Uterus (tissue), 4 donors: ENCODE data around the gene TXN2. TPM values are rescaled to one million over a fixed set of nuclear protein-coding genes. Genes with fewer than 3 reads are reported as not detected.

Source experiments
- DNase-seq, 2 donors: peaks; one replicate each; pipeline ENCODE4 v3.0.0-alpha.2; 2019 to 2020
- H3K27ac ChIP-seq, 2 donors: fragments of 200-600 bp; sonication (generic); 1 replicate in 1 of 2; 2 replicates in 1 of 2; pipeline ENCODE4 v1.5.1; 2016 to 2018
- H3K27me3 ChIP-seq, 2 donors: fragments of 200-600 bp; sonication (generic); one replicate each; pipeline ENCODE4 v1.5.1; 2018 to 2019; ENCODE audit warnings: control low read depth in 1 of 2
- H3K36me3 ChIP-seq, 2 donors: fragments of 200-600 bp; sonication (generic); one replicate each; pipeline ENCODE4 v1.5.1; 2019; ENCODE audit warnings: control low read depth in 1 of 2
- H3K4me1 ChIP-seq, 2 donors: fragments of 200-600 bp; sonication (generic); one replicate each; pipeline ENCODE4 v1.5.1; 2018 to 2019; ENCODE audit warnings: control low read depth in 1 of 2
- H3K4me3 ChIP-seq, 2 donors: fragments of 200-600 bp; sonication (generic); 1 replicate in 1 of 2; 2 replicates in 1 of 2; pipeline ENCODE4 v1.5.1; 2018 to 2019; ENCODE audit warnings: mild to moderate bottlenecking in 1 of 2
- H3K9me3 ChIP-seq, 2 donors: fragments of 200-600 bp; sonication (generic); one replicate each; pipeline ENCODE4 v1.5.1; 2019; ENCODE audit warnings: control low read depth in 1 of 2
- POLR2A ChIP-seq, 2 donors: fragments of 450-650 bp; IDR thresholded peaks; one replicate each; pipeline ENCODE4 v1.6.1; 2016; ENCODE audit warnings: antibody characterized with exemption in 2 of 2, mild to moderate bottlenecking in 1 of 2, moderate library complexity in 1 of 2
- intact Hi-C: fragments of 100-400 bp; cut with DNase I; formaldehyde crosslinking; loops from one replicate; pipeline ENCODE4 v1.15.1; 2023; ENCODE audit warnings: low total_unique reads
- total RNA-seq, 4 donors: library from RNA; depleted of rRNA in 3 of 4; stranded (reverse); fragments of >200 nt in 3 of 4; gene quantifications; one replicate each; pipeline versions ENCODE4 v1.1.0 to v1.2.4, GENCODE V29; 2014 to 2023
- TF ChIP-seq, protein P1 (sequence below), 4 experiments: fragments of 200-600 bp in 2 of 4; fragments of 450-650 bp in 2 of 4; sonication (generic) in 2 of 4; IDR thresholded peaks; one replicate each; pipeline ENCODE4 v1.5.1; 2016 to 2019; ENCODE audit warnings: antibody characterized with exemption in 4 of 4, mild to moderate bottlenecking in 2 of 4, moderate library complexity in 1 of 4
- donor health status: DM: yes; HTN: yes; CAD: no.

The TXN2 gene
- total RNA-seq, 4 donors from 2014 or later: 14.4 to 56.4 (median 17.8) TPM

DNA sequence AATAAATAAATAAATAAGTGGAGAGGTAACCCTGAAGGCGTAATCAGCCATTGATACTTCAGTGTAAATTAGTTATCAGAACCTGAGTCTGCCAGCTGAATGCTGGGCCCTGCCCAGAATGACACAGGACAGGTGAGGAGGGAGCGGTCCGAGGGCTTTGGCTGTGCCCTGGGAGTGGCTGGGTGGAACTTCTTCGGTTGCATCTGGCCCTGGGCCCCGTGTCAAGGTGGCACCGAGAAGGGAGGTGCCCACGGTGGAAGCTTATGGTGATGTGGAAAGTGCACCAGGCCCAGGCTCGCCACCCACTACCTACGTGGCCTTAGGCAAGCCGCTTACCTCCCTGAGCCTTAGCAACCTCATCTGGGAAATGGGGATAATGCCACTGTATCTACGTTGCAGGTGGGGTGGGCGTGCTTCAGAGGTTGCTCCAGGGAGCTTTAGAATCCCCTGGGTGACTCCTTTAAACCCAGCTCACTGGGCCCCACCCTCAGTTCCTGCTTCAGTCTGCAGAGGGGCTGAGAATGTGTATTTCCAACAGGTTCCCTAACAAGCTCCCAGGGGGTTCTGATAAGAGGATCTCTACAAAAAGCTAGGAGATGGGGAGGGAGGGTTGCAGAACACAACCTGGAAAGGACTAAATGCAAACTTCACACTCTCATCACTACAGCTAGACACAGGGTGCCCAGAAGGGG is 38.8 kb downstream of the TXN2 start:
- Histone ChIP-seq H3K9me3 (no peaks in the 10 kb centered on the region), H3K36me3 (no peaks in the 10 kb centered on the region), H3K4me1 (peaks cover 0 to 5% of the 10 kb centered on the region in 2 donors), H3K27ac (no peak overlapping the region), H3K27me3 (no peaks in the 10 kb centered on the region), H3K4me3 (no peak overlapping the region)
- DNase-seq: no peak
- no peak for TF ChIP-seq POLR2A (IDR thresholded peaks at IDR 0.05)
- TF ChIP-seq, protein P1, sequence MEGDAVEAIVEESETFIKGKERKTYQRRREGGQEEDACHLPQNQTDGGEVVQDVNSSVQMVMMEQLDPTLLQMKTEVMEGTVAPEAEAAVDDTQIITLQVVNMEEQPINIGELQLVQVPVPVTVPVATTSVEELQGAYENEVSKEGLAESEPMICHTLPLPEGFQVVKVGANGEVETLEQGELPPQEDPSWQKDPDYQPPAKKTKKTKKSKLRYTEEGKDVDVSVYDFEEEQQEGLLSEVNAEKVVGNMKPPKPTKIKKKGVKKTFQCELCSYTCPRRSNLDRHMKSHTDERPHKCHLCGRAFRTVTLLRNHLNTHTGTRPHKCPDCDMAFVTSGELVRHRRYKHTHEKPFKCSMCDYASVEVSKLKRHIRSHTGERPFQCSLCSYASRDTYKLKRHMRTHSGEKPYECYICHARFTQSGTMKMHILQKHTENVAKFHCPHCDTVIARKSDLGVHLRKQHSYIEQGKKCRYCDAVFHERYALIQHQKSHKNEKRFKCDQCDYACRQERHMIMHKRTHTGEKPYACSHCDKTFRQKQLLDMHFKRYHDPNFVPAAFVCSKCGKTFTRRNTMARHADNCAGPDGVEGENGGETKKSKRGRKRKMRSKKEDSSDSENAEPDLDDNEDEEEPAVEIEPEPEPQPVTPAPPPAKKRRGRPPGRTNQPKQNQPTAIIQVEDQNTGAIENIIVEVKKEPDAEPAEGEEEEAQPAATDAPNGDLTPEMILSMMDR (IDR thresholded peaks at IDR 0.05): no peak
- intact Hi-C loops: no loop called here

DNA sequence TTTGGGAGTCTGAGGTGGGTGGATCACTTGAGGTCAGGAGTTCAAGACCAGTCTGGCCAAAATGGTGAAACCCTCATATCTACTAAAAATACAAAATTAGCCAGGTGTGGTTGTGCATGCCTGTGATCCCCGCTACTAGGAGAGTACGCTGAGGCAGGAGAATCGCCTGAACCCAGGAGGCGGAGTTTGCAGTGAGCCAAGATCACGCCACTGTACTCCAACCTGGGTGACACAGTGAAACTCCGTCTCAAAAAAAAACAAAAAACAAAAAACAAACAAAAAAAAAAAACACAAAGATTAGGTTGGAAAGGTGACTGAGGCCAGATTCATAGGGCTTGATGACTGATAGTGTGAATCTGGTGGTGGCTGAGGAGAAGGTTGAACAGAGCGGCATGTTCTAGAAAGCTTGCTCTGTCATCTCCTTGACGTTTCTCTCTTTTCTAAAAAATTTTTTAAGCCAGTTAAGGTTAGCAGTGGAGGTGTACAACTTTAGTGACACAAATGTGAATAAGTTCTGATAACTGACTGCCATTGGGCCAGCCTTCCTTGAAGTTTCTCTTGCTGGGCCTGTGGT is 40.9 kb downstream of the TXN2 start:
- DNase-seq: no peak
- no peaks in the 10 kb centered on the region for H3K9me3 ChIP-seq
- no peak overlapping the region for H3K4me3 ChIP-seq
- peak overlapping the region; percentile 72 to 73 for H3K27ac ChIP-seq
- no peak for TF ChIP-seq POLR2A (IDR thresholded peaks at IDR 0.05)
- TF ChIP-seq, protein P1 (IDR thresholded peaks at IDR 0.05): no peak
- intact Hi-C loops: no loop called here
- no peaks in the 10 kb centered on the region for H3K27me3 ChIP-seq
- no peaks in the 10 kb centered on the region for H3K36me3 ChIP-seq
- H3K4me1 ChIP-seq: peaks cover 0 to 5% of the 10 kb centered on the region in 2 donors

- Histone ChIP-seq H3K4me1 (no peaks in the 10 kb centered on the region), H3K27me3 (no peaks in the 10 kb centered on the region), H3K27ac (peak overlapping the region; percentile 72 to 73), H3K4me3 (no peak overlapping the region), H3K36me3 (no peaks in the 10 kb centered on the region), H3K9me3 (no peaks in the 10 kb centered on the region)
- intact Hi-C loops: no loop called here
- TF ChIP-seq, protein P1 (IDR thresholded peaks at IDR 0.05): no peak
- TF ChIP-seq POLR2A (IDR thresholded peaks at IDR 0.05): no peak
- DNase-seq: peak; percentile 86 to 87
Observed at GRCh38 chr22:36439481-36440271, 41.8 kb downstream of the TXN2 start.

DNA sequence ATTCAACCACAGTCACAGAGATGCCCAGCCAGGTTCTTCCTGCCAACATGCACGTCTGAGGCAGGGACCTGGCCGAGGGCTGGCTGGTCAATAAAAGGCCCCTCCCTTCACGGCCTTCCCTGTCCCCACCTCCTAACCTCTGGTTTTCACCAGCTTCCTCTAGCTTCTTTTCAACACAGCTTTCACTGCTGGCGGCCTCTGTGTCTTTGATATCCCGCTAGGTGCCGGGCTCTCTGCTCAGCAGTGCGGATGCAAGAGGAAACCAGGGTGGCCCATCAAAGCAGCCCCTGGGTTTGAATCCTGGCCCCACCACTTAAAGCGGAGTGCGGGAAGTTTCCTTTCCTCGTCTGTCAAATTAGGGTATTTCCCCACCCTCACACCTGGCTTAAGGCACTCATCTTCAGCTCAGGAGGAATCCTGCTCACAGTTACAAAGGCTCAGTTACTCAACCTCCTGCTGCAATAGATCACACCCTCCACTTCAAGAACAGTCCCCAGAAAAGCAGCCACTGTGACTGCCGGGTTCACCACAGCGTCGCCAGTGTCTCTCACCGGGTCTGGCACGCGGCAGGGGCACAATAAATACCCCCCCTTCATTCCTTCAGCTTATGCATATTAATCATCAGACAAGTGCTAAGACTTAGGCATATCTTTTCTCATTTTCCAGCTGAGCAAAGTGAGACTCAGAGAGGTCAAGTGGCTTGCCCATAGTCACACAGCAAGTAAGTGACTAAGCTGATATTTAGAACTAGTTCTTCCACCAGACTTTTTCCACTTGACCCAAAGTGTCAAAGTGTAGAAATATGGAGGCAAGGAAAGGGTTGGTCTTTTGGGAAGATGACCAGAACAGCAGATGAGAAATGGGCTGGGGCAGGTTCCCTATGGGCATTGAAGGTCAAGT is 45.7 kb downstream of the TXN2 start:
- intact Hi-C loops: no loop called here
- no peak overlapping the region for H3K4me3 ChIP-seq
- H3K36me3 ChIP-seq: no peaks in the 10 kb centered on the region
- no peaks in the 10 kb centered on the region for H3K9me3 ChIP-seq
- H3K27ac ChIP-seq: no peak overlapping the region
- no peaks in the 10 kb centered on the region for H3K4me1 ChIP-seq
- no peaks in the 10 kb centered on the region for H3K27me3 ChIP-seq
- no peak for DNase-seq
- TF ChIP-seq, protein P1 (IDR thresholded peaks at IDR 0.05): no peak
- no peak for TF ChIP-seq POLR2A (IDR thresholded peaks at IDR 0.05)
